K562 (cell line): ENCODE results near the gene PLEKHA5.

Experiments used
- HDGF ChIP-seq: fragments of 450-650 bp; IDR thresholded peaks from 2 replicates; pipeline ENCODE4 v1.6.1; 2016
- JUN ChIP-seq, 2 experiments: sonication (generic) in 1 of 2; formaldehyde crosslinking in 1 of 2; IDR thresholded peaks; 2 replicates each; pipeline versions ENCODE4 v1.6.1 to v1.8.0; 2012 to 2022; ENCODE audit warnings: borderline replicate concordance in 2 of 2, mild to moderate bottlenecking in 2 of 2, improper control_type of control experiment in 1 of 2, low read depth in 1 of 2, low read length in 1 of 2, missing genetic modification reagents in 1 of 2
- NR3C1 ChIP-seq: sonication (generic); formaldehyde crosslinking; IDR thresholded peaks from 2 replicates; pipeline ENCODE4 v1.8.1; 2022; ENCODE audit warnings: missing genetic modification reagents

GRCh38 chr12:19125325-19125724, 4.2 kb upstream of the PLEKHA5 start:
- TF ChIP-seq JUN (IDR thresholded peaks at IDR 0.05; ENCODE audit: borderline replicate concordance, low read depth, low read length) (no peak), JUN (CRISPR knock-in tag; IDR thresholded peaks at IDR 0.05; ENCODE audit: borderline replicate concordance) (no peak), HDGF (no peak), NR3C1 (CRISPR knock-in tag) (no peak)
